DMS53 (cell line): Measurements from ENCODE around the gene F5.

ENCODE experiments used
- DNase-seq: peaks from one replicate; lab custom pipeline; 2025; lab: John Stamatoyannopoulos, UW

F5 gene

GRCh38 chr1:169588112-169588511, 1.8 kb upstream of the F5 start:
- DNase-seq = no peak

GRCh38 chr1:169586067-169586394, 250 bp downstream of the F5 start:
- DNase-seq = no peak

- no peak for DNase-seq
These were observed 1.1 kb downstream of the F5 start for GRCh38 chr1:169585181-169585580.

GRCh38 chr1:169584483-169585144, 1.7 kb downstream of the F5 start:
- DNase-seq = no peak

GRCh38 chr1:169577981-169578738, 8.1 kb downstream of the F5 start:
- DNase-seq = no peak

- DNase-seq = no peak
These were observed 9.3 kb downstream of the F5 start for GRCh38 chr1:169576935-169577331.

GRCh38 chr1:169576241-169576934, 9.9 kb downstream of the F5 start:
- no peak for DNase-seq

GRCh38 chr1:169574336-169574735, 11.9 kb downstream of the F5 start:
- peak; percentile 55 for DNase-seq

- DNase-seq = peak; percentile 90
These were observed 14.1 kb downstream of the F5 start for GRCh38 chr1:169572187-169572586.

GRCh38 chr1:169571450-169571849, 14.8 kb downstream of the F5 start:
- DNase-seq = peak; percentile 28

GRCh38 chr1:169570172-169570574, 16.1 kb downstream of the F5 start:
- peak; percentile 85 for DNase-seq

GRCh38 chr1:169568497-169568896, 17.8 kb downstream of the F5 start:
- DNase-seq = peak; percentile 61

- peak; percentile 23 for DNase-seq
These were observed 20.7 kb downstream of the F5 start for GRCh38 chr1:169565335-169566271.

GRCh38 chr1:169563650-169564049, 22.6 kb downstream of the F5 start:
- no peak for DNase-seq

GRCh38 chr1:169563019-169563615, 23.2 kb downstream of the F5 start:
- DNase-seq = peak; percentile 7

GRCh38 chr1:169561692-169562091, 24.6 kb downstream of the F5 start:
- DNase-seq = no peak

GRCh38 chr1:169557131-169557530, 29.1 kb downstream of the F5 start:
- DNase-seq = no peak

- DNase-seq = peak; percentile 78
These were observed 36.0 kb downstream of the F5 start for GRCh38 chr1:169550294-169550693.

GRCh38 chr1:169548282-169548681, 38.0 kb downstream of the F5 start:
- peak; percentile 17 for DNase-seq

GRCh38 chr1:169546087-169546995, 39.9 kb downstream of the F5 start:
- peak; percentile 89 for DNase-seq

- no peak for DNase-seq
These were observed 40.8 kb downstream of the F5 start for GRCh38 chr1:169545472-169545871.
